Keratinocyte (primary cell): ENCODE data around the gene TTC39B. TPM values are rescaled to one million over a fixed set of nuclear protein-coding genes. Genes with fewer than 3 reads are reported as not detected.
A peak's percentile ranks its signal among the peaks of the same experiment; 100 is the strongest.

Experiments used
- DNase-seq: peaks from one replicate; pipeline ENCODE4 v3.0.0-alpha.2; 2011; ENCODE audit warnings: low read depth, missing footprints, low spot score
- FAIRE-seq: peaks from 2 replicates; lab custom pipeline; 2011; peaks lifted over from hg19 to GRCh38; lab: Jason Lieb, UNC
- H2AFZ ChIP-seq: 2 replicates; pipeline ENCODE4 v1.6.0; 2012; ENCODE audit warnings: low read length, control low read depth, inconsistent platforms; ENCODE audit not compliant: control insufficient read depth
- H3K27ac ChIP-seq: 2 replicates; pipeline ENCODE4 v1.5.1; 2011; ENCODE audit warnings: low read length; ENCODE audit not compliant: control insufficient read depth, insufficient read depth
- H3K27me3 ChIP-seq: 3 replicates; pipeline ENCODE4 v1.6.0; 2011; ENCODE audit warnings: low read length; ENCODE audit not compliant: control insufficient read depth, insufficient read depth; ENCODE audit errors: extremely low read depth
- H3K36me3 ChIP-seq, 2 experiments: 2 replicates in 1 of 2; 3 replicates in 1 of 2; pipeline ENCODE4 v1.5.1; 2011; ENCODE audit warnings: low read length in 2 of 2, mild to moderate bottlenecking in 1 of 2; ENCODE audit not compliant: control insufficient read depth in 2 of 2, insufficient read depth in 2 of 2; ENCODE audit errors: extremely low read depth in 1 of 2
- H3K4me1 ChIP-seq: 3 replicates; pipeline ENCODE4 v1.5.1; 2011; ENCODE audit warnings: low read length; ENCODE audit not compliant: control insufficient read depth, insufficient read depth; ENCODE audit errors: extremely low read depth
- H3K4me2 ChIP-seq: 3 replicates; pipeline ENCODE4 v1.6.0; 2011; ENCODE audit warnings: low read depth, low read length; ENCODE audit not compliant: control insufficient read depth, insufficient read depth; ENCODE audit errors: extremely low read depth
- H3K4me3 ChIP-seq, 3 experiments: fragments of 200-600 bp in 1 of 3; sonication (generic) in 1 of 3; 2 replicates in 2 of 3; 3 replicates in 1 of 3; pipeline ENCODE4 v1.5.1; 2011 to 2016; ENCODE audit warnings: low read length in 3 of 3, mild to moderate bottlenecking in 3 of 3, control low read depth in 2 of 3, inconsistent platforms in 1 of 3, low read depth in 1 of 3, mixed read lengths in 1 of 3, mixed run types in 1 of 3, moderate library complexity in 1 of 3; ENCODE audit not compliant: control insufficient read depth in 2 of 3, insufficient read depth in 2 of 3; ENCODE audit errors: extremely low read depth in 1 of 3
- H3K79me2 ChIP-seq: 2 replicates; pipeline ENCODE4 v1.6.0; 2012; ENCODE audit warnings: low read length; ENCODE audit not compliant: control insufficient read depth, insufficient read depth
- H3K9ac ChIP-seq: 3 replicates; pipeline ENCODE4 v1.6.0; 2011; ENCODE audit warnings: low read length; ENCODE audit not compliant: control insufficient read depth, insufficient read depth; ENCODE audit errors: extremely low read depth
- H3K9me1 ChIP-seq: 3 replicates; pipeline ENCODE4 v1.6.0; 2011; ENCODE audit warnings: low read length; ENCODE audit not compliant: control insufficient read depth, insufficient read depth; ENCODE audit errors: extremely low read depth
- H3K9me3 ChIP-seq: 2 replicates; pipeline ENCODE4 v1.5.1; 2012; ENCODE audit warnings: low read depth, low read length; ENCODE audit not compliant: control insufficient read depth
- H4K20me1 ChIP-seq: 3 replicates; pipeline ENCODE4 v1.6.0; 2011; ENCODE audit warnings: low read length; ENCODE audit not compliant: control insufficient read depth, insufficient read depth; ENCODE audit errors: extremely low read depth
- EZH2 ChIP-seq: IDR thresholded peaks from one replicate; pipeline ENCODE4 v1.6.1; 2012; ENCODE audit warnings: inconsistent platforms, mild to moderate bottlenecking, low read length, moderate library complexity
- dilution Hi-C: fragments of 300-500 bp; cut with MboI; formaldehyde crosslinking; loops from one replicate; pipeline ENCODE4 v1.7.0; 2020; ENCODE audit warnings: low sequenced_read_pairs; ENCODE audit not compliant: extremely low pct_ligation_motif_present
- polyA plus RNA-seq, 5 experiments: library from polyadenylated mRNA; depleted of rRNA in 3 of 5; stranded (reverse) in 3 of 5; stranded (forward) in 1 of 5; unstranded in 1 of 5; fragments of >200 nt; gene quantifications; 1 replicate in 1 of 5; 2 replicates in 3 of 5; 3 replicates in 1 of 5; pipeline versions ENCODE4 v1.2.1 to v1.2.3, GENCODE V29; 2011 to 2012; ENCODE audit warnings: missing spikeins in 2 of 5, low read depth in 1 of 5, low replicate concordance in 1 of 5
- TF ChIP-seq, protein P1 (sequence below), 3 experiments: IDR thresholded peaks in 1 of 3; conservative IDR thresholded peaks in 1 of 3; optimal IDR thresholded peaks in 1 of 3; 2 replicates in 2 of 3; 3 replicates in 1 of 3; pipeline versions ENCODE3 to v1.5.1; 2011; ENCODE audit warnings: low read length in 3 of 3, mild to moderate bottlenecking in 3 of 3, moderate library complexity in 2 of 3, control low read depth in 1 of 3, inconsistent platforms in 1 of 3; ENCODE audit not compliant: insufficient read depth in 2 of 3; ENCODE audit errors: extremely low read depth in 1 of 3

Gene TTC39B
- polyA plus RNA-seq, 1 donor (not counting 4 experiments of a cell fraction or from before 2014, with no cell fraction given): 9.7 TPM

DNA sequence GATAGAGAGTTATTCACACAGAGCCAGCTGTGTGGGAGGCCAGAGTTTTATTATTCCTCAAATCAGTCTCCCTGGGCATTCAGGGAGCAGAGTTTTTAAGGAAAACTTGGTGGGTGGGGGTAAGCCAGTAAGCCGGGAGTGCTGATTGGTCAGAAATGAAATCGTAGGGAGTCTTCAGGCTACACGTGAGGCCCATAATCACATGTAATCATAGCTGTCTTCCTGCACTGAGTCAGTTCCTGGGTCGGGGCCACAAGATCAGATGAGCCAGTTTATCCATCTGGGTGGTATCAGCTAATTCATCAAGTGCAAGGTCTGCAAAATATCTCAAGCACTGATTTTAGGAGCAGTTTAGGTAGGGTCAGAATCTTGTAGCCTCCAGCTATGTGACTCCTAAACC is 10.8 kb upstream of the TTC39B start:
- Histone ChIP-seq H3K9me1 (no peaks in the 10 kb centered on the region), H4K20me1 (no peaks in the 10 kb centered on the region), H3K27ac (no peak overlapping the region), H3K9me3 (no peaks in the 10 kb centered on the region), H3K4me2 (no peak overlapping the region), H2AFZ (no peak overlapping the region), H3K9ac (no peak overlapping the region), H3K4me3 (no peak overlapping the region), H3K79me2 (no peaks in the 10 kb centered on the region), H3K36me3 (no peaks in the 10 kb centered on the region), H3K4me1 (no peaks in the 10 kb centered on the region), H3K27me3 (no peaks in the 10 kb centered on the region)
- TF ChIP-seq, protein P1, sequence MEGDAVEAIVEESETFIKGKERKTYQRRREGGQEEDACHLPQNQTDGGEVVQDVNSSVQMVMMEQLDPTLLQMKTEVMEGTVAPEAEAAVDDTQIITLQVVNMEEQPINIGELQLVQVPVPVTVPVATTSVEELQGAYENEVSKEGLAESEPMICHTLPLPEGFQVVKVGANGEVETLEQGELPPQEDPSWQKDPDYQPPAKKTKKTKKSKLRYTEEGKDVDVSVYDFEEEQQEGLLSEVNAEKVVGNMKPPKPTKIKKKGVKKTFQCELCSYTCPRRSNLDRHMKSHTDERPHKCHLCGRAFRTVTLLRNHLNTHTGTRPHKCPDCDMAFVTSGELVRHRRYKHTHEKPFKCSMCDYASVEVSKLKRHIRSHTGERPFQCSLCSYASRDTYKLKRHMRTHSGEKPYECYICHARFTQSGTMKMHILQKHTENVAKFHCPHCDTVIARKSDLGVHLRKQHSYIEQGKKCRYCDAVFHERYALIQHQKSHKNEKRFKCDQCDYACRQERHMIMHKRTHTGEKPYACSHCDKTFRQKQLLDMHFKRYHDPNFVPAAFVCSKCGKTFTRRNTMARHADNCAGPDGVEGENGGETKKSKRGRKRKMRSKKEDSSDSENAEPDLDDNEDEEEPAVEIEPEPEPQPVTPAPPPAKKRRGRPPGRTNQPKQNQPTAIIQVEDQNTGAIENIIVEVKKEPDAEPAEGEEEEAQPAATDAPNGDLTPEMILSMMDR (optimal IDR thresholded peaks at IDR 0.05 in 1 of 3, IDR thresholded peaks at IDR 0.05 in 1 of 3, conservative IDR thresholded peaks at IDR 0.05 in 1 of 3; ENCODE audit: extremely low read depth in 1 of 3, insufficient read depth in 2 of 3, low read length in 3 of 3): no peak
- TF ChIP-seq EZH2: no peak
- dilution Hi-C loops: no loop called here
- FAIRE-seq (no peak), DNase-seq (no peak)

DNA sequence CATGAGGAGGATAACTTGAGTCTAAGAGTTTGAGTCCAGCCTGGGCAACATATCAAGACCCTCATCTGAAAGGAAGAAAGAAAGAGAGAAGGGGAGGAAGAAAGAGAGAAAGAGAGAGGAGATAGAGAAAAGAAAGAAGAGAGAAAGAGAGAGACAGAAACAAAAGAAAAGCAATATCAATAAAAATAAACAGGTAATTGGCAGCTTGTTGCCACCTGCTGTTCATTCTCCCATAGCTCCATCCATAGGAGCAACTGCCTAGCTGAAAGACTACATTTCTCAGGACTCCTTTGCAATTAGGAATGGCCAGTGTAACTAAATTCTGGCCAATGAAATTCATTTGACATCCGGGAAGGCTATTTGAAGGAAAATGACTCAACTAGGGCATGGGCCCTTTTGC is 4.6 kb upstream of the TTC39B start:
- FAIRE-seq (no peak), DNase-seq (no peak)
- Histone ChIP-seq H3K27ac (no peak overlapping the region), H3K79me2 (no peaks in the 10 kb centered on the region), H4K20me1 (no peaks in the 10 kb centered on the region), H3K27me3 (no peaks in the 10 kb centered on the region), H3K9me3 (no peaks in the 10 kb centered on the region), H3K4me3 (no peak overlapping the region), H3K9ac (no peak overlapping the region), H3K4me2 (no peak overlapping the region), H2AFZ (no peak overlapping the region), H3K9me1 (no peaks in the 10 kb centered on the region), H3K36me3 (no peaks in the 10 kb centered on the region), H3K4me1 (peaks cover 12% of the 10 kb centered on the region)
- dilution Hi-C loops: no loop called here
- TF ChIP-seq, protein P1 (optimal IDR thresholded peaks at IDR 0.05 in 1 of 3, IDR thresholded peaks at IDR 0.05 in 1 of 3, conservative IDR thresholded peaks at IDR 0.05 in 1 of 3; ENCODE audit: extremely low read depth in 1 of 3, insufficient read depth in 2 of 3, low read length in 3 of 3): peak in 1 of 3 experiments; percentile 23
- TF ChIP-seq EZH2: no peak
